HepG2 (cell line): ENCODE results near the gene EPN2. TPM values are rescaled to one million over a fixed set of nuclear protein-coding genes. Genes with fewer than 3 reads are reported as not detected.

ENCODE experiments used
- BRF2 ChIP-seq: sonication (generic); formaldehyde crosslinking; IDR thresholded peaks from 2 replicates; pipeline ENCODE4 v1.8.1; 2022; ENCODE audit warnings: mild to moderate bottlenecking, missing genetic modification reagents
- CBX5 ChIP-seq: sonication (generic); formaldehyde crosslinking; IDR thresholded peaks from 2 replicates; pipeline ENCODE4 v1.4.0; 2020; ENCODE audit warnings: missing genetic modification reagents, borderline replicate concordance
- CEBPZ ChIP-seq: IDR thresholded peaks from 2 replicates; pipeline ENCODE4 v1.6.1; 2012; ENCODE audit warnings: low read length, improper control_type of control experiment
- ELK4 ChIP-seq: sonication (generic); formaldehyde crosslinking; IDR thresholded peaks from 2 replicates; pipeline ENCODE4 v1.9.0; 2021; ENCODE audit warnings: missing genetic modification reagents, borderline replicate concordance
- HMGA1 ChIP-seq: sonication (generic); formaldehyde crosslinking; conservative IDR thresholded peaks from 2 replicates; pipeline ENCODE4 v1.4.0; 2020; ENCODE audit warnings: missing genetic modification reagents
- HMGXB4 ChIP-seq, 2 experiments: sonication (generic) in 1 of 2; formaldehyde crosslinking in 1 of 2; IDR thresholded peaks; 2 replicates each; pipeline versions ENCODE4 v1.4.0 to v1.6.1; 2018 to 2020; ENCODE audit warnings: missing genetic modification reagents in 2 of 2, borderline replicate concordance in 1 of 2, low read depth in 1 of 2, mild to moderate bottlenecking in 1 of 2, missing biosample characterization in 1 of 2
- KDM5A ChIP-seq: fragments of 200-600 bp; sonication (generic); IDR thresholded peaks from 2 replicates; pipeline ENCODE4 v1.7.0; 2018; ENCODE audit warnings: antibody characterized with exemption, mild to moderate bottlenecking, low read length, borderline replicate concordance
- NAIF1 ChIP-seq: sonication (generic); formaldehyde crosslinking; IDR thresholded peaks from 2 replicates; pipeline ENCODE4 v1.5.0; 2020; ENCODE audit warnings: mild to moderate bottlenecking, missing genetic modification reagents, borderline replicate concordance
- POLR2G ChIP-seq: fragments of 200-400 bp; formaldehyde crosslinking; IDR thresholded peaks from 2 replicates; pipeline ENCODE4 v1.6.1; 2018; ENCODE audit warnings: mild to moderate bottlenecking, low read depth, low read length, moderate library complexity
- RBM22 ChIP-seq: fragments of 200-400 bp; formaldehyde crosslinking; optimal IDR thresholded peaks from 2 replicates; pipeline ENCODE3; 2017; ENCODE audit warnings: mild to moderate bottlenecking, low read length, moderate library complexity
- RFX1 ChIP-seq: fragments of 450-650 bp; IDR thresholded peaks from 2 replicates; pipeline ENCODE4 v1.6.1; 2017
- SP4 ChIP-seq: sonication (generic); formaldehyde crosslinking; IDR thresholded peaks from 2 replicates; pipeline ENCODE4 v1.8.1; 2023; ENCODE audit warnings: mild to moderate bottlenecking, missing genetic modification reagents
- UBTF ChIP-seq: sonication (generic); formaldehyde crosslinking; IDR thresholded peaks from 2 replicates; pipeline ENCODE4 v1.4.0; 2020; ENCODE audit warnings: mild to moderate bottlenecking, missing genetic modification reagents
- ZNF431 ChIP-seq: sonication (generic); formaldehyde crosslinking; IDR thresholded peaks from 2 replicates; pipeline ENCODE4 v1.9.0; 2022; ENCODE audit warnings: missing genetic modification reagents, low read depth, mild to moderate bottlenecking, borderline replicate concordance
- ZNF775 ChIP-seq: sonication (generic); formaldehyde crosslinking; IDR thresholded peaks from 2 replicates; pipeline ENCODE4 v1.4.0; 2020; ENCODE audit warnings: missing genetic modification reagents, mild to moderate bottlenecking, moderate library complexity, borderline replicate concordance
- ZNF781 ChIP-seq: sonication (generic); formaldehyde crosslinking; IDR thresholded peaks from 2 replicates; pipeline ENCODE4 v1.5.1; 2020; ENCODE audit warnings: borderline replicate concordance, mild to moderate bottlenecking, missing genetic modification reagents; ENCODE audit errors: not compliant biosample characterization
- polyA plus RNA-seq, 8 experiments: library from polyadenylated mRNA; depleted of rRNA in 3 of 8; stranded (reverse) in 7 of 8; unstranded in 1 of 8; fragments of >200 nt; fragmentation: Illumina TruSeq in 4 of 8; extraction: Trizol in 4 of 8; gene quantifications; 2 replicates each; pipeline versions ENCODE4 v1.2.1 to v1.2.3, GENCODE V29; 2011 to 2016; ENCODE audit warnings: low read depth in 4 of 8, missing spikeins in 1 of 8, mixed read lengths in 1 of 8; ENCODE audit not compliant: insufficient read depth in 1 of 8
- total RNA-seq, 5 experiments: library from RNA; depleted of rRNA; stranded (reverse); fragments of >200 nt; fragmentation: Illumina TruSeq; extraction: Trizol; gene quantifications; 2 replicates each; pipeline ENCODE4 v1.2.3, GENCODE V29; 2016; ENCODE audit warnings: low read depth in 1 of 5

The EPN2 gene
- total and polyA plus RNA-seq, 2 of the 13 experiments (the other 11 are each of a cell fraction or from before 2014, with no cell fraction given): 7.8 to 19.2 TPM

GRCh38 chr17:19362277-19363113 is 125.3 kb downstream of the EPN2 start, which contains the start of gene B9D1 (continued):
- peak; percentile 94 for TF ChIP-seq SP4
- no peak for TF ChIP-seq BRF2
- TF ChIP-seq POLR2G: peak; percentile 64; the same call in 1 of the 2 replicates
- TF ChIP-seq RBM22: peak; percentile 93
- 0 out of 2 replicates have a peak, but pooled peaks have one; percentile 24 for TF ChIP-seq ZNF431
- no peak for TF ChIP-seq ELK4 (CRISPR knock-in tag)
- TF ChIP-seq UBTF (CRISPR knock-in tag): peak; percentile 80
- no peak for TF ChIP-seq NAIF1 (CRISPR knock-in tag)
- TF ChIP-seq ZNF781: no peak
- TF ChIP-seq CBX5 (CRISPR knock-in tag): peak; percentile 71; the same call in 1 of the 2 replicates
- TF ChIP-seq KDM5A: peak; percentile 95
- TF ChIP-seq RFX1: peak; percentile 92
- TF ChIP-seq HMGA1 (CRISPR knock-in tag): no peak
- TF ChIP-seq ZNF775 (CRISPR knock-in tag): no peak
- no peak for TF ChIP-seq CEBPZ
- TF ChIP-seq HMGXB4 (CRISPR knock-in tag; IDR thresholded peaks at IDR 0.05; ENCODE audit: borderline replicate concordance in 1 of 2, low read depth in 1 of 2): peak; percentile 95 to 97
